HG03108 (cell line): ENCODE results near the gene ELK4.
"Not testable (repeated sequence)": the region's sequence is repeated elsewhere in the genome, so short reads cannot be mapped to it uniquely, and the experiment has no call there.

Experiments
- ATAC-seq: cut with Tn5 transposase; IDR thresholded peaks from one replicate; pipeline ENCODE4 v1.9.1; 2021; ENCODE audit warnings: moderate library complexity; ENCODE audit not compliant: unreplicated experiment

The ELK4 gene

GRCh38 chr1:205664399-205665017 lies 32.7 kb upstream of the ELK4 start:
- ATAC-seq = no peak

- ATAC-seq = no peak
Observed at GRCh38 chr1:205663286-205663936, 31.6 kb upstream of the ELK4 start.

GRCh38 chr1:205662791-205663190 lies 31.0 kb upstream of the ELK4 start:
- no peak for ATAC-seq

- no peak for ATAC-seq
Observed at GRCh38 chr1:205662135-205662738, 30.4 kb upstream of the ELK4 start.

- no peak for ATAC-seq
Observed at GRCh38 chr1:205661429-205662134, 29.8 kb upstream of the ELK4 start.

- no peak for ATAC-seq
Observed at GRCh38 chr1:205660361-205660760, 28.6 kb upstream of the ELK4 start.

DNA sequence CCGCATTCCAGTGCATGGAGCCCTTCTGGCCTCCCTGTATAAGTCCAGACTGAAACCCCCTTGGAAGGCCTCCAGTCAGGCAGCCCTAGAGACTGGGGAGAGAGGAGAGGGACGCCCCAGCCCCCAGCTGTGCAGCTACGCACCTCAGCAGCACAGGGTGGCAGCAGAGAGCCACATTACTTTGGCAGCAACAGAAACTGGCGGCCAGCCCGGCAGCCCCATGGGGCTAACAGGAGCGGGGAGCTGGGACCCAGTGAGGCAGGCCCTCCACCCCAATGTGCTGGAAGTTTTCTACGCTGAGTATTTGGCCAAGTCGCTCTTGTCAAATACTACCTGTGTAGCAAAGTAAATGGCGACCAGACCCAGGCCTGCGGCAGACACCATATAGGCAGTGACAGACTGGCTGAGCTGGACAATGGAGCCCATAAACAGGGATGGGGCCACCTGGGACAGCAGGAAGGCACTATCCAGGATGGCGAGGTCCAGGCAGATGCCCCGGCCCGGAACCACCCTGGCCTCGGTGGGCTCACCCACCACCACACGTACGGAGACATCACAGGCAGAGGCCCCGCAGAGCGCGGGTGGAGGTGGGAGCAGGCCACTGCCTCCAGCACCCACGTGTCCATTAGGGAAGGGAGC lies 27.3 kb upstream of the ELK4 start:
- peak; percentile 75 for ATAC-seq

- no peak for ATAC-seq
Observed at GRCh38 chr1:205656236-205656635, 24.4 kb upstream of the ELK4 start.

GRCh38 chr1:205652984-205653383 lies 21.2 kb upstream of the ELK4 start:
- no peak for ATAC-seq

DNA sequence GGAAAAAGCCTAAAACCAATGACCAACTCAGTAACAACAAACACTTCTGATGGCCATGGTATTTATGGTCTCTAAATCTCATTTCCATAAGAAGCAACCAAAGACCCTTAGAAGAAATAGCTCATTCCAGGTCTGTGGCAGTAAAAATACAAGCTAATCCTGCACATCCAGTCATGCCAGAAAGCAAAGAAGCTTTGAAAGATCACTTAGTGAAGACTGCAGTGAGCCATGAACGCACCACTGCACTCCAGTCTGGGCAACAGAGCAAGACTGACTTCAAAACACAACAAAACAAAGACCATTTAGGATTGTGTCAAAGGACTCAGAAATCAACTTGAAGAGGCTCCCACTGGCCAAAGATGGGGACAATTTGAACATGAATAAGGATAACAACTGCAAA lies 18.4 kb upstream of the ELK4 start:
- no peak for ATAC-seq

DNA sequence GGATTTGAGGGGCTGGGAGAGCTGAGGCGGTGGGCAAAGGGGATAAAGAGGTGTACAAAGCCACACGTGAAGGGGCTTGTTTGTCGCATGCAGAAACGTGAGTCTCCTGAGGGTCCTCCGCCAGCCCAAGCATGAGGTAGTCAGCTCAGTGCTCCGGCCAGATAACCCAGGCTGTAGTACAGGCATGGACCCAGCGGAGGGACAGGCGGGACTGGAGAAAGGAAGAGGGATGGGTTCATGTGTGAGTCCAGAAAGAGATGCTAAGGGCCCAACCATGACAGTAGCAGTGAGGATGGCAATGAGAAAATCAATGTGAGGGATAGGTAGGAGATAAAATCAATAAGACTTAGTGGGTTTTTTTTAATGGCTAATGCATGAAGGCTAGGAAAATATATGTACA lies 13.7 kb upstream of the ELK4 start:
- ATAC-seq = no peak

GRCh38 chr1:205642679-205643307 lies 11.0 kb upstream of the ELK4 start:
- ATAC-seq = no peak

GRCh38 chr1:205639567-205639966 lies 7.8 kb upstream of the ELK4 start:
- ATAC-seq = no peak

- ATAC-seq = no peak
Observed at GRCh38 chr1:205637854-205638468, 6.2 kb upstream of the ELK4 start.

DNA sequence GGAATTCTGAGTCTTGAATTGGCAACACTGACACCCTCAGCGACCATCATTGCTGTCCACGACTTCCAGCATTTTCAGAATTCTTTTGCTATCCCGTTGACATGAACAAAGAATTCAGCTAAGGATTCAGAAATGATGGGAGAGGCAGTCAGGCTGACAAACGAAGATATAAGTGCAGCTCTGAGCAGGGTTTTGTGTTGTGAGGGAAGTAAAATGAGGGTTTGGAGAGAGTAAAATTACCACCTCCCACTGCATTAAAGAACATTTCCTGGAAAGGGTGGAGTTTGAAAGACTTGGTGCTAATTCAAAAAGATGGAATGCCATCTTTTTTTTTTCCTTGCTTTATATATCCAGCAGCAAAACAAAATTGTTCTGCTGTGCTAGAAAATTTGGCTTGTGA lies 4.9 kb upstream of the ELK4 start:
- ATAC-seq = no peak

DNA sequence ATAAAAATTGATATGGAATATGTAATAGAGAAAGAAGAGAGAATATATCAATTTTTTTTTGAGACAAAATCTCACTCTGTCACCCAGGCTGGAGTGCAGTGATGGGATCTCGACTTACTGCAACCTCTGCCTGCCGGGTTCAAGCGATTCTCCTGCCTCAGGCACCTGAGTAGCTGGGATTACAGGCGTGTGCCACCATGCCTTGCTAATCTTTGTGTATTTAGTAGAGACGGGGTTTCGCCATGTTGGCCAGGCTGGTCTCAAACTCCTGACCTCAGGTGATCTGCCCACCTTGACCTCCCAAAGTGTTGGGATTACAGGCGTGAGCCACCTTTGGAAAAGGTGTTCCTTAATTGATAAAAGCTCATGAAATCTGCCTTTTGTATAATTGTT lies 4.3 kb upstream of the ELK4 start:
- ATAC-seq = not testable (repeated sequence)

- no peak for ATAC-seq
Observed at GRCh38 chr1:205633421-205633976, 1.7 kb upstream of the ELK4 start.

GRCh38 chr1:205632669-205633169 lies 908 bp upstream of the ELK4 start:
- ATAC-seq = no peak

DNA sequence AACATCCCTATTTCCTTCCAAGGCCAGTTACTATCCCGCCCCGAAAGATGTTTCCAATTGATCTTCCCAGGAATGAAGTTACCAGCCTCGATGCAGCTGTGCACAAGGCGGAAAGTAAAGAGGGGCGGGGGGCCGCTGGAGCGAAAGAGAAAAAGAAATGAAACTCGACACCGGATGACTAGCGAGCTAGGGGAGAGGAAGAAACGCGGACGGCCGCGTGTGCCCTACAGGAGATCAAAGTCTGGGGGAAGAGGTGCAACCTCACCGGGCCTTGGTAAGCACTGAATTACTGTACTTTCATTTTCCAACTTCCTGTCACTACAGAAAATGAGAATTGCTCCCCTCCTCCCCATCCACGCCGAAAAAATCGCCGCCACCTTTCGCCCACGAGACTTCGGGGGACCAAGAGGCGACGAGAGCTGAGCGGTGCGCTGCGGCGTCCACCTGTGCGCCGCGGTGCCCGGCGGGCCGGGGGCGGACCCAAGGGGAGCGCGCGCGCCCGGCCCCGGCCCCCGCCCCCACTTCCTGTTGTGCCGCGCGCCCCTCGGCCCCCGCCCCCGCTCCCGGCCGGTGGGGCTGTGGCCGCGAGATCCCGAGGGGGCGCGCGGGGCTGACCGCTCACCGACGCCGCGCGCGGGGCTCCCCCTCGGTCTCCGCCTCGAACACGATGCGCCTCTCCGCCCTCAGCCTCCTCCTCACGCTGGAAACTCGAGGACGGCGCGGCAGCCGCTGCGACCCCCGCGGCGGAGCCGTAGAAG lies 622 bp downstream of the ELK4 start:
- peak; percentile 56 for ATAC-seq
